GM12891 (cell line): ENCODE data around the gene SLC5A11.

Experiments used
- POLR2A ChIP-seq: IDR thresholded peaks from 2 replicates; pipeline ENCODE4 v1.6.1; 2011; ENCODE audit warnings: low read depth, low read length, control low read depth
- POLR2AphosphoS5 ChIP-seq: IDR thresholded peaks from 2 replicates; pipeline ENCODE4 v1.6.1; 2011; ENCODE audit warnings: low read depth, low read length, control low read depth
- TAF1 ChIP-seq: IDR thresholded peaks from 2 replicates; pipeline ENCODE4 v1.6.1; 2011; ENCODE audit warnings: low read depth, low read length, control low read depth

GRCh38 chr16:24829153-24829552 is 16.6 kb upstream of the SLC5A11 start:
- TF ChIP-seq POLR2A (no peak), POLR2AphosphoS5 (no peak), TAF1 (no peak)
